ENCODE results near the gene OTOP3.
A peak's percentile ranks its signal among the peaks of the same experiment; 100 is the strongest.
"Not testable (repeated sequence)": the region's sequence is repeated elsewhere in the genome, so short reads cannot be mapped to it uniquely, and the experiment has no call there.

Gene OTOP3

GRCh38 chr17:74961657-74962350, 26.1 kb downstream of the OTOP3 start:
- peak; percentile 85 for DNase-seq (ENCODE audit: low spot score)

- DNase-seq (ENCODE audit: low spot score): no peak
Measured at GRCh38 chr17:74962622-74963394, 27.1 kb downstream of the OTOP3 start.

DNA sequence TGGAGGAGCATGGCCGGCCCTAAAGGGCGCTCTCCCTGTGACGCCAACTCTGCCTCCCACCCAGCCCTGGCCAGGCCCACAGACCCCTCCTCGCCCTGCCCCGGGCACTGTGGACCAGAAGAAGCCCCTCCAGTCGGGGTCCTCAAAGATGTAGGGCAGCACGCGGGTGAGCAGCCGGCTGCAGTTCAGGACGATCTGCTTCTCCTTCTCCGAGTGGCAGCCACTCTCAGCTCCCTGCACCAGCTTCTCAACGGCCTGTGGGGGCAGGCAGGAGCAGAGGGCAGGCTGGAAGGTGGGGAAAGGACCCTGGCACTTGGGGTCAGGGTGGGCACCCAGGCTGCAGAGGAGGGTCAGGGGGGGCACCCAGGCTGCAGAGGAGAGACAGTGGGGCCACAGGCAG, 28.0 kb downstream of the OTOP3 start:
- no peak for DNase-seq (ENCODE audit: low spot score)

DNA sequence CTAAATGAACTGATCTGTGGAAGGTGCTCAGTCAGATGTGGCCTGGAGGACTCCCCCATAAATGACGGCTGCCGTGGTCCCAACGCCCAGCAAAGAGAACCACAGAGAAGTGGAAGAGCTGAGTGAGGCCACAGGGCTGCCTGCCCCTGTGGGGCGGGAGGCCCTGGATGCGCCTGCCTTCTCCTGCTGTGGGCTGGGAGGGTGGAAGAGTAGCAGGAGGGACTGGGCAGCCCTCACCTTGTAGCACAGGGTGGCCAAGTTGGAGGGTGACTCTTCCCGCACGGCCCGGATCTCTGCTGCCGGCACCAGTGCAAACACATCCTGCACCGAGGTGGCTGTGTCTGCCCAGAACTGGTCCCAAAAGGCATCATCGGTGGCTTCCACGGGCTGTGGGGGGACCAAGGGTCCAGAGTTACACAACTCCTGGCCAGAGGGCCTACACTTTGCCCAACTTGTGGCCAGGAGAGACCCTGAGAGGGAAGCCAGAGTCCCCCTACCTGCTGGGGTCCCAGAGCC, 28.6 kb downstream of the OTOP3 start:
- no peak for DNase-seq (ENCODE audit: low spot score)

DNA sequence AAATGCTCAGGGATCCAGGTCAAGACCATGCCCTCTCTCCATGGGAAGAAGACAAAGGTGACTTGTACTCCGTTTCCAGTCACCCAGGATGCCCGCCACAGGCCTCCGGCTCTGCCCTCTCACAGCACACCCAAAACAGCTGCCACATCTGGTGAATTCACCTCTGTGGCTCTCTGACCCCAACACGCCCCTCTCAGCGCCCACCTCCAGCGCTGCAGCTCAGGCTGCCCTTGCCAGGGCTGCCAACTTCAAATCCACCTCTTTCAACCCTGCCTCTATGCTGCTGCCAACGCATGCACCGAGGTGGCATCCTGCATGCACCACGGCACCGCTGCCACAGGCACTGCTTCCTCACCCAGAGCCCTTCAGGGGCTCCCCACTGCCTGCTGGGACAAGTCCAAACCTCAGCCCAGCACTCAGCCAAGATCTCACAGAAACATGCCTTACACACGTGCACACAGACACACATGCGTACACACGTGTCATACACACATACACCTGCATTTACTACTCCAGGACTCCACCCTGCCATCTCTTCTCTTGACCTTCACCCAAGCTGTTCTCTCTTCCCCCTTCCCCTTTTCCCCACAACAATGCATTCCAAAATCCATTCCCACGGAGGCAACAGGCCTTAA, 29.4 kb downstream of the OTOP3 start:
- no peak for DNase-seq (ENCODE audit: low spot score)

GRCh38 chr17:74968361-74968780, 32.7 kb downstream of the OTOP3 start:
- DNase-seq (ENCODE audit: low spot score): no peak

- not testable (repeated sequence) for DNase-seq (ENCODE audit: low spot score)
Measured at GRCh38 chr17:74969501-74969900, 33.8 kb downstream of the OTOP3 start.

DNA sequence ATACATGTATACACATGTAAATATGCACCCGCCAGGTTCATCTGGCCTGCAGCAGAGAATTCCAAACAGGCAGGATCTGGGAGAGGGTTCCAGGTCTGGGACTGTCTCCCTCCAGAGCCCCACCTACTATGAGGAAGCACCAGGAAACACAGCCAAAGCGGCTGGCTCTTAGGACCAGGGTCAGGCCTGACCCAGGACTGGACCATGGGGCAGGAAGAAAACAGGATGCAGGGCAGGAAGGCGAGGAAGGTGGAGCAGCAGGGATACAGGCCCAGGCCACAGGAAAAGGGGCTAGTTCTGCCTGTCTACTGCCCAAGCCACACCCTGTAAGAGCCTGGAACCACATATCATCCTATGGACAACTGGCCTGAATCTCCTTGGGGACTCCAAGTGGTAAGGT, 34.7 kb downstream of the OTOP3 start:
- no peak for DNase-seq (ENCODE audit: low spot score)

- no peak for DNase-seq (ENCODE audit: low spot score)
Measured at GRCh38 chr17:74971069-74971841, 35.6 kb downstream of the OTOP3 start.

- no peak for DNase-seq (ENCODE audit: low spot score)
Measured at GRCh38 chr17:74971842-74972106, 36.1 kb downstream of the OTOP3 start.

DNA sequence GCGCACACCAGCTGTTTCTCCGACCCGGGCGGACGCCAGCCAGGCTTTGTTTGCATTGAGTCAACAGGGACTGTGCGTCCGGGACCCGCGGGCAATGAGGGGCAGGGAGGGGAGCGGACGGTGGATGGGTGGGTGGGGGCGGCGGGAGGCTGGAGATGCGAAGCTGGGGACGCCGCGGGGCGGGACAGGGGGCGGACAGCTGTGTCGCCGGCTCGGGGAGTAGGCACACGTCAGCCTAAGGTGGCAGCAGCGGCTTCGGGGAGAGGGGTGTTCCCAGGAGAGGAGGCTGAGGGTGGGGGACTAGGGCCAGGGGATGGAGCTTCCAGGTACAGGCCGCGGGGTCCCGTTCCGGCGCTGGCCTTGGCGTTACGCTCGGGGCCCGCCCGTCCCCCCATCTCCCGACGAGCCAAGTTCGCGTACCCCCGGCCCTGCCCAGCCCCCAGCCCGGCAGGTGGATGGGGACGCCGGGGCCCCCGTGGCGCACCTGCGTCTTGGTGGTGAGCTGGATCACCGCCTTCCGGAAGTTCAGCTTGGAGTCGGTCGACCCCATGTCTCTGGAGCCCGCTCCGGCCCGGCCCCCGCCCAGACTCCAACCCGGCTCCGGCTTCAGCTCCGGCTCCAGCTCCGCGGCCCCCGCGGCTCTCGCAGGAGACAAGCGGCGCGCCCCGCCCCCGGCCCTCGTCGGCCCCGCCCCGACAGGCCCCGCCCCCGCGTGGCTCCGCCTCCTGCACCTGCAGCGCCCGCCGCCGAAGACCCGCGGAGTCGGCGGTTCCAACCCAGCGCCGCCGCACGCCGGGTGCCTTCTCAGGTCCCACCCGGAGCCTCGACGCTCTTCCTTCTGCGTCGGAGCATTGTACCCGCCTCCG, 36.6 kb downstream of the OTOP3 start, which contains the start of gene HID1:
TSS of gene HID1 (minus strand) at position 653 of the 866 bp plus-strand sequence. CDS start at position 550, 103 bp downstream.
- DNase-seq (ENCODE audit: low spot score): peak; percentile 50

DNA sequence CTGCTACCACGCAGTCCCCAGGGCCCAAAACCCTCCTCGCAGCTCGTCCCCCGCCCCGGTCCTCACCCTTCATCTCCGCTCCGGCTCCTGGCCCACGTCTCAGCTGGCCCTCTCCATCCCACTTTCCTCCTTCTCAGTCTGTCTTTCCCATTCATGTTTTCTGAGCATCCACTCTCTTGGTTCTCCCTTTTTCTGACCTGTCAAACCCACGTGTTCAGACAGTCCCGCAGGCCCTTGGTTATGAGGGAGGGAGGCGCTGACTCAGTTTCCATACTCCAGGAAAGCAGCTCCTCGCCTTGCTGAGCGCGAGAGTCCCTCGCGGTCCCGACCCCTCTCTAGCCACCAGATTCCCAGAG, 37.3 kb downstream of the OTOP3 start:
- DNase-seq (ENCODE audit: low spot score): no peak

GRCh38 chr17:74975943-74976342, 40.2 kb downstream of the OTOP3 start:
- DNase-seq (ENCODE audit: low spot score): no peak

DNA sequence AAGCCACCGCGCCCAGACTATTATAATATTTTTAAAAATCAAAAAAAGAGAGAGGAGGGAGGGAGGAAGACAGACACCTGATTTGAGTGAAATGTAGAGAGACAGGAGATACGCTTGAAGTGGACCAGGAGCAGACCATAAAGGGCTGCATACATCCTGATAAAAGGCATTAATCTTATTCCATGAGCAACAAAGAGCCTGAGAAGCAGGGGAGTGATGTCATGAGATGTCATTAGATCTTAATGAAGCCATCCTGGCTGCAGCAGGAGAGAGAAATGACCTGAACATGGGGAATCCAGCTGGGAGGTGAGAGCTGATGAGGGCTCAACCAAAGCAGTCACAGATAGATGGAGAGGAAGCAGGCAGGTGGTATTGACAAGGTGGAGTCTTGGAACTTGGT, 42.1 kb downstream of the OTOP3 start:
- DNase-seq (ENCODE audit: low spot score): no peak

DNA sequence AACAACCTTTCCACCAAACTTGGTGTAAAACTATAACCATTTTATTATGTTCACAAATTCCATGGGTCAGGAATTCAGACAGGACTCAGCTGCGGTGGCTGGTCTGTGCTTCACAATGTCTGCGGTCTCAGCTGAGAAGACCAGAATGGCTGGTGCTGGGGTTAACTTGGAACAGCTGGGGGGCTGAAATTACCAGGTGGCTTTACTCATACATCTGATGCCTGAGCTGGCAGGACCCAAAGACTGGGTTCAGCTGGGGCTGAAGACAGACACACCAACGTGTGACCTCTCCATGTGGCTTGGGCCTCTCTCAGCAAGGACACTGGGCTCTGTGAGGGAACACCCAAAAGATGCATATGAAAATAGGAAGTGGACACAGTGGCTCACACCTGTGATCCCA, 42.5 kb downstream of the OTOP3 start:
- DNase-seq (ENCODE audit: low spot score): no peak

DNA sequence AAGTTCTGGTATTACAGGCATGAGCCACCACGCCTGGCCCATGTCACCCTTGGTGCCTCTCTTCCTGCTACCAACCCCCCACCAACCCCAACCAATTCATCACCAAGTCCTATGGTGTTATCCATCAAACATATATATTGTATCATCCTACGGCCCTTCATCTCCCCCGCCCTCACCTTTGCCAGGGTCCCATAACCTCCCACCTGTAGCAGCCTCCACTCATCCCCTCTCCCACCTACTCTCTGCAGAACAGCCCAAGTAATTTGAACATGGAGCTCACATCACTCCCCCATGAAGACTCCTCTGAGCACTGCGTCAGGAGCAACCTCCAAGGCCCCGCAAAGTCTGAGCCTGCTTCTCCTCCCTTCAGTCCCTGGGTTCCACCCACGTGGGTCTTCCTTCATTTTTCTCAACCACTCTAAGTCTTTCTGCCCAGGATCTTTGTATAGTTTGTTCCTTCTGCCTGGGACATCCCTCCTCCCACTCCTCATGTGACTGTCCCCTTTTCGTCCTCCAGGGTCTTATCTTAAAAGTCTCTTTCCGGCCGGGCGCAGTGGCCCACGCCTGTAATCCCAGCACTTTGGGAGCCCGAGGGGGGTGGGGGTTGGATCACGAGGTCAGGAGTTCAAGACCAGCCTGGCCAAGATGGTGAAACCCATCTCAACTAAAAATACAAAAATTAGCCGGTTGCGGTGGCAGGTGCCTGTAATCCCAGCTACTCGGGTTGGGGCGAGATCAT, 43.9 kb downstream of the OTOP3 start:
- DNase-seq (ENCODE audit: low spot score): no peak

DNA sequence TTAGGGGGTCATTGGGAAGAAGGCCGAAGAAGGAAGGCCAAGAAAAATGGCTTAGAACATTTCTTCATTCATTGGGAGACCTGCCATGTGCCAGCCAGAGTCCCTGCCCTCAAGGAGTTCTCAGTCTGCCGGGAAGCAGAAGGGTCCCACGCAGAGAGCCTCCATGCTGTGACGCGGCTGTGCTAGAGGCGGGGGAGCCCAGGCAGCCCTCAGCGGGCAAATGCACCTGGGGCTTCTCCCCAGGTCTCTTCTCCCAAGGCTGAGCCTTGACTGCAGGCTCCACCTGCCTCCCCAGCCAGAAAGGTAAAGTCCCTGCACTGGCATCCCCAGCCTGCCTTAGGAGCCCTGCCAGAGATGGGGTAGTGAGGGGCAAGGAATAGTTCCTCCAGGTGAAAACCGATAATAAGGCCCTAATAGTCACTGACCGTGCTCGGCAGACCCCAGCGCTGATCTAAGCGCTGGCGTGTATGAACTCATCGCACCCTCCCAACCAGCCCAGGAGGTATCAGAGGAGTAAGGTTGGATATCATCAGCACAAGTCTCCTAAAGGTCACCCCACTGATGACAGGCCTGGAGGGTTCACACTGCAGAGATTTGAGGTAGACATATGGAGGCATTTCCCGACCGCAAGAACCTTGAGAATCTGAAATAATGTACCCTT, 45.8 kb downstream of the OTOP3 start:
- DNase-seq (ENCODE audit: low spot score): no peak

DNA sequence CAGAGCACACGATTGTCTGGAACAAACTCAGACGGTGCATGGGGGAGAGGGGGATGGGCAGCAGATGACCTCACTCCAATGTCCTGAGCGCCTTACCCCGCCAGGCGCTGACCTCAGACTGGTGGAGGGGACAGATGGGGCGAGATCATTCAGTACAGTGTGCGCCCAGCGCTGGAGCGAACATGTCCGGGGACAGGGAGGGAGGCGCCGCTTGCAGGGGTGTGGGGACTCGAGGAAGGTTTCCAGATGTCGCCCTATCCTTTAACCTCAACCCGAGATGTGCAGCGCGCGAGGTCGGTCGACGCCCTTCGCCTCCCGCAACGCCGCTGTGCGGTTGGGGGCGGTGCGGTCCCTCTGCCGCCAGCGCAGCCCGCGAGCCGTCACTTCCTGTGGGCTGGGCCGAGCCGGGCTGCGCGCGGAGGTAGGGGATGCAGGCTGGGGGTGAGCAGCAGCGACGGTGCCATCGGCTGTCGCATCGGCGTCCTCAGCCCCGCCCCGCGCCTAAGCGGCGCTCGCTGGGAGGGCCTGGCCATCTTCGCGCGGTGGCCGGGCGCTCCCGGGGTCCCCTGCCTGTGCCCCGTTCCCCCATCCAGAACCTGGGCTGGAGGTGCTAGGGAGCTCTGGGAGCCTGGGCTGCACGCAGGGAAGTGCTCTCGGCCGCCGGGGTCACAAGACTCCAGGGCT, 46.4 kb downstream of the OTOP3 start:
- DNase-seq (ENCODE audit: low spot score): peak; percentile 71

- not testable (repeated sequence) for DNase-seq (ENCODE audit: low spot score)
Measured at GRCh38 chr17:74982663-74983313, 47.1 kb downstream of the OTOP3 start.
